WI38 (cell line): ENCODE measurements around the gene GMCL2.
A peak's percentile ranks its signal among the peaks of the same experiment; 100 is the strongest.

Experiments used
- H3K4me3 ChIP-seq: 2 replicates; pipeline ENCODE4 v1.5.1; 2011; ENCODE audit warnings: low read depth, mild to moderate bottlenecking, control low read depth, low read length
- TF ChIP-seq, protein P1 (sequence below): IDR thresholded peaks from 2 replicates; pipeline ENCODE4 v1.5.1; 2012; ENCODE audit warnings: low read depth, mild to moderate bottlenecking, control low read depth, low read length

The GMCL2 gene

DNA sequence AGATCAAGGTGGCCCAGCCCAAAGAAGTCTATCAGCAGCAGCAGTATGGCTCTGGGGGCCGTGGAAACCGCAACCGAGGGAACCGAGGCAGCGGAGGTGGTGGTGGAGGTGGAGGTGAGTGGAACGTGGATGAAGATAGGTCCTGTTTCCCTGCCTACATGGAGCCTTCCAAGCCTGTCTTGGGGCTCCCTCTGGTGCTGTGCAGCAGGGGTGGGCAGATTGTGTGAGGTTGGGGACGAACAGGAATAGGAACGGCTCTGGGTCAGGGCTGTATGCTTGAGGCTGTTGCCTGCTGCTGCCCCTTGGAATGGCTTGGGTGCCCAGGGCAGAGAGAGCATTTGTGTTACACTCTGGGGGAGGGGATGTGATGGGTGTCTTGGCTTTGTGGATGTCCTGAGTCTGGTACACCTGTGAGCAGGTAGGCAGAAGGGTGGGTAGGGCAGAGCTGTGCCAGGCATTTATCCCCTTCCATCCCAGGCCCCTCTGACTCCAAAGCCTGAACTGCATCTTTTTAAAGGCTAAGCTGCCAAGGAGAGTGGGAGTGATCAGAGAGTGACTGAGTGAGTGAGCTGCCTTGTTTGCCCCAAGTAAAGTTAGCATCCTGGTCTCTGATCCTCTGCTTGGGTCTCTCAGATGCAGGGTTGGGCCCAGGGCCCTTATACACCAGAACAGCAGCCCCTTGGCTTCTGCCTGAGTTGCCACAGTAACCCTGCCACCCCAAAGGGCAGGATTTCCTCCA is 22.3 kb upstream of the GMCL2 start:
- TF ChIP-seq, protein P1, sequence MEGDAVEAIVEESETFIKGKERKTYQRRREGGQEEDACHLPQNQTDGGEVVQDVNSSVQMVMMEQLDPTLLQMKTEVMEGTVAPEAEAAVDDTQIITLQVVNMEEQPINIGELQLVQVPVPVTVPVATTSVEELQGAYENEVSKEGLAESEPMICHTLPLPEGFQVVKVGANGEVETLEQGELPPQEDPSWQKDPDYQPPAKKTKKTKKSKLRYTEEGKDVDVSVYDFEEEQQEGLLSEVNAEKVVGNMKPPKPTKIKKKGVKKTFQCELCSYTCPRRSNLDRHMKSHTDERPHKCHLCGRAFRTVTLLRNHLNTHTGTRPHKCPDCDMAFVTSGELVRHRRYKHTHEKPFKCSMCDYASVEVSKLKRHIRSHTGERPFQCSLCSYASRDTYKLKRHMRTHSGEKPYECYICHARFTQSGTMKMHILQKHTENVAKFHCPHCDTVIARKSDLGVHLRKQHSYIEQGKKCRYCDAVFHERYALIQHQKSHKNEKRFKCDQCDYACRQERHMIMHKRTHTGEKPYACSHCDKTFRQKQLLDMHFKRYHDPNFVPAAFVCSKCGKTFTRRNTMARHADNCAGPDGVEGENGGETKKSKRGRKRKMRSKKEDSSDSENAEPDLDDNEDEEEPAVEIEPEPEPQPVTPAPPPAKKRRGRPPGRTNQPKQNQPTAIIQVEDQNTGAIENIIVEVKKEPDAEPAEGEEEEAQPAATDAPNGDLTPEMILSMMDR, result no peak
- H3K4me3 ChIP-seq, result no peak overlapping the region

DNA sequence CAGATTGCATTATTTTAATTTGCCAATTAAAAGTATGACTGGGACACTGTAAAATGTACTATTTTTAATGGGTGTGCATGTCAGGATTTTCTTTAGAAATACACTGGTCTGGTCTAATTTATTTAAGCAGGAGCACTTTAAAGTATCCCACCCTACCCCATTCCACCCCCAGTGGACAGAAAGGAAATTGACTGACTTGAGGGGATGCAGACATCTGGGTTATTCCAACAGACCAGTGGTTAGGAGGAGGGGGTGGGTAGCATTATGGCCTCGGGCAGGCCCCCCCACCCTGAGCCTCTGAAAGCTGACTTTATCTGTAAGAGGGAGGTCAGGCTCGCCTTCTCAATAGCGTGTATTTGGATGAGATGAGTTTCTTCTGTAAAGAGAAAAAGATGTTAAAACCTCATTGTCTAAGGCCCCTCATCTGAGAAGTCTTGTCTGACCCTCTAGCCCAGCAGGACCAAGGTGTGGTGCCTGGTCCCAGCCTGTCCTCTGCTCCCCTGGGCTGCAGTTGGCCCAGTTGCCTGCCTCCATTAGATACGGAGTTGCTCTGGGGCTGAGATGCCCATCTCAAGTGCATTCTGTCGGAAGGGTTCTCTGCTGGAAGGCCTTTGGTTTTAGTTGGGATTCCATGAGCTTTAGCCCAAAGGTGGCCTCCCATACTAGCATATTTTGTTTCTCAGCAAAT is 21.5 kb upstream of the GMCL2 start:
- TF ChIP-seq, protein P1, result no peak
- no peak overlapping the region for H3K4me3 ChIP-seq

DNA sequence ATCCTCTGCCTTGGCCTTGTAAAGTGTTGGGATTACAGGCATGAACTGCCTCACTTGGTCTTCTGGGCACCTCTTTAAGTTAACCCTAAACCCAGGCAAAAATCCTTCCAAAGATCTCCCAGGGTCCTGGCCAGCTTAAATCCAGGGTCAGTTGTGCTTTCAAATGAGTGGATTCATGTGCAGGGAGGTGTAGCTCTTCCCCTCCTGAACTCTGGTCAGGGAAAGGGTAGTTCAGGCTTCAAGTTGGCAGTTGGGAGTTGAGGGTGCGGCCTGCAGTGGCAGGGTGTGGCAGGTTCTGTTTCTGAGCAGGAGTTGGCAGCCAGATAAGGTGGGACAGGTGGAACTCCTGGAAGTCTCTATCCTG is 20.7 kb upstream of the GMCL2 start:
- TF ChIP-seq, protein P1, result no peak
- H3K4me3 ChIP-seq, result no peak overlapping the region

DNA sequence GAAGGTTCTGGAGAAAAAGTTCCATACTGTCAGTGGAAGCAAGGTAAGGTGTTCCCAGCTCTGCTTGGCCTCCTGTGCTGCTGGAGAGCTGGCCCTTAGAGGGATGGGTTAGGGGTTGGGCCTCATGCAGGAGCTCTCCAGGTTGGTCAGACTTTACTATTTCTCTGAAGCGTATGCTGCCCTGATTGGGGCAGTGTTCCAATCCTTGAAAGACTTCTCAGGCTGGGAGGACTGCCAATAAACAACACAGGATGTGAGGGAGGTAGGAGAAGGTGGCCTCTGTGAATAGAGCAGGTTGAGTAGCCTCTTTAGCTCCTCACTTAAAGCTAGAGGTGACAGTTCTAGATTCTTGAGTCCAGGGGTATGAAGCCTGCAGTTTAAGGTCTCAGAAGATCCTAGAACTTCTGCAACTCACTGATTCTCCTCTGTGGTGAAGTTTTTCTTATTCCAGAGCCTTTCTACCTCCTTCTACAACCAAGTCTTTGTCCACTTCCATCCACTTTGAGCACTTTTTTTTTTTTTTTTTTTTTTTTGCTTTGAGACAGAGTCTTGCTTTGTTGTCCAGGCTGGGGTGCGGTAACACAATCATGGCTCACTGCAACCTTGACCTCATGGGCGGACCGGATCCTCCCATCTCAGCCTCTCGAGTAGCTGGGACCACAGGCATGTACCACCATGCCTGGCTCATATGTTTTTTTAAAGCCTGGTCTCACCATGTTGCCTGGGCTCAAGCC is 20.2 kb upstream of the GMCL2 start:
- TF ChIP-seq, protein P1, result no peak
- H3K4me3 ChIP-seq, result no peak overlapping the region; the same call in 1 of the 2 replicates

DNA sequence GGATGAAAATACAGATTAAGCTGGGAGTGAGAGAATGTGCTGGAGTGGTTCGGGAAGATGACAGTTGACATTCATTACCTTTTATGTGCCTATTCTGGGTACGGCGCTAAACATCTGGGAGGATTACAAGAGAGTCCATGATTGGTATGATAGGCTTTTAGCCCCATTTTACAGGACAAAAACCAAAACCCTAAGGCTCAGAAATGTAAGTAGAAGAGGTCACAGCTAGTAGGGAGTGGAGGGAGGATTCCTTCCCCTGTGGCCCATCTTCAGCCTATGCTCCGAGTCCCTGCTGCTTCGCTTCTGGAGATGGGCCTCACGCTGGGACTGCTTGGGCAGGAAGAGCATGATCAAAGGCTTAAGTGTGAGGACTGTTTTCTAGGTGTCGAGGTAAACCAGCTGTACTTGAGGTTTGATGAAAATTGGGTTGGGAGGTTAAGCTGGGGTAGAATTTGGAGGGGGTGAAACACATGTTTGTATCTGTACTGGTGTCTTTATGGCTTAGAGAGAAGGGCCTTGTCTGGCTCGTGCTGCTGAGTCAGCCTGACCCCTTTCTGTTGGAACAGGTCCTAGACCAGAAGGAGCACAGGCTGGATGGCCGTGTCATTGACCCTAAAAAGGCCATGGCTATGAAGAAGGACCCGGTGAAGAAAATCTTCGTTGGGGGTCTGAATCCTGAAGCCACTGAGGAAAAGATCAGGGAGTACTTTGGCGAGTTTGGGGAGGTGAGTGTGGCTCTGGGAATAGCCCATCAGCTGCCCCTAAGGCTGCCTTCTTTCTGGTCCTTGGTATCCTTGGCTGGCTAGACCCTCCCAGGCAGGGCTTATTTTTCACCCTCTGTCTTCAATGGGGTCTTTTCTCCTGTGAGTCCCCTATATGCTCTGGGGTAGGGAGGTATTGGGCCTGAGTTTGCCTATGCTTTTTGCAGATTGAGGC is 19.3 kb upstream of the GMCL2 start:
- TF ChIP-seq, protein P1, result no peak
- peak overlapping the region; percentile 96 for H3K4me3 ChIP-seq

DNA sequence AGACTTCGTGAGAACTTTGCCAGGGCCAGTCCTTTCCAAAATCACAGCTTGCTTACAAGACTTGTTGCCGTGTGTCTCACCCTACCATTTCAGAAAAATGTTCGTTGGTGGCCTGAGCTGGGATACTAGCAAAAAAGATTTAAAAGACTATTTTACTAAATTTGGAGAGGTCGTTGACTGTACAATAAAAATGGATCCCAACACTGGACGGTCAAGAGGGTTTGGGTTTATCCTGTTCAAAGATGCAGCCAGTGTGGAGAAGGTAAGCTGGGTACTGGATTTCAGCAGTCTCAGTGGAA is 18.5 kb upstream of the GMCL2 start:
- peak overlapping the region; percentile 96 for H3K4me3 ChIP-seq
- TF ChIP-seq, protein P1, result no peak
